Liver (tissue), 3 donors: ENCODE measurements around the gene MAGOHB.

Experiments used
- SP1 ChIP-seq: IDR thresholded peaks from 2 replicates; pipeline ENCODE4 v1.6.1; 2018; ENCODE audit warnings: antibody characterized with exemption, mild to moderate bottlenecking
- TF ChIP-seq, protein P1 (sequence below): fragments of 150-350 bp; IDR thresholded peaks from 2 replicates; pipeline ENCODE4 v1.5.1; 2017; ENCODE audit warnings: improper control_type of control experiment, low read depth, low read length; ENCODE audit not compliant: missing input control
- donor health status: healthy.
- donor health status: healthy.

DNA sequence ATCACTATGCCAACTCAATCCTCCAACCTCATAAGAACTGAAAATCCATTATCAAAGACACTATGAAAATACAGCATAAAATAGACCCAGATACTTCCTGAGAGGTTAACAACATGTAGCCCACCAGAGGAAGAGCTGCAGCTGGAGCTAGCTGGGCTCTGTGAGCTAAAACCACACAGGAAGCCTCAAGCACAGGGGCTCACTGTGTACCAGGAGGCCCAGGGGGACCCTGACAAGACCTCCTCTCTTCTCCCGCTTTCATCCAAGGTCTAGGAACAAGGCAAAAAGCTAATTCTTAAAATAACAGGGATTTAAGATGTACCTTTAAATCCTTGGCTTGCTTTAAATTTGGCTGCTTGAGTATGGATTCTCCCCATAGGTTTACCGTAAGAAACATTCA, 54.2 kb downstream of the MAGOHB start:
- no peak for TF ChIP-seq SP1
- TF ChIP-seq, protein P1, sequence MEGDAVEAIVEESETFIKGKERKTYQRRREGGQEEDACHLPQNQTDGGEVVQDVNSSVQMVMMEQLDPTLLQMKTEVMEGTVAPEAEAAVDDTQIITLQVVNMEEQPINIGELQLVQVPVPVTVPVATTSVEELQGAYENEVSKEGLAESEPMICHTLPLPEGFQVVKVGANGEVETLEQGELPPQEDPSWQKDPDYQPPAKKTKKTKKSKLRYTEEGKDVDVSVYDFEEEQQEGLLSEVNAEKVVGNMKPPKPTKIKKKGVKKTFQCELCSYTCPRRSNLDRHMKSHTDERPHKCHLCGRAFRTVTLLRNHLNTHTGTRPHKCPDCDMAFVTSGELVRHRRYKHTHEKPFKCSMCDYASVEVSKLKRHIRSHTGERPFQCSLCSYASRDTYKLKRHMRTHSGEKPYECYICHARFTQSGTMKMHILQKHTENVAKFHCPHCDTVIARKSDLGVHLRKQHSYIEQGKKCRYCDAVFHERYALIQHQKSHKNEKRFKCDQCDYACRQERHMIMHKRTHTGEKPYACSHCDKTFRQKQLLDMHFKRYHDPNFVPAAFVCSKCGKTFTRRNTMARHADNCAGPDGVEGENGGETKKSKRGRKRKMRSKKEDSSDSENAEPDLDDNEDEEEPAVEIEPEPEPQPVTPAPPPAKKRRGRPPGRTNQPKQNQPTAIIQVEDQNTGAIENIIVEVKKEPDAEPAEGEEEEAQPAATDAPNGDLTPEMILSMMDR, result no peak
